ENCODE measurements around the gene MYOD1. TPM values are rescaled to one million over a fixed set of nuclear protein-coding genes. Genes with fewer than 3 reads are reported as not detected.
A peak's percentile ranks its signal among the peaks of the same experiment; 100 is the strongest.

The MYOD1 gene
- total and polyA plus RNA-seq, 8 donors, result not detected

DNA sequence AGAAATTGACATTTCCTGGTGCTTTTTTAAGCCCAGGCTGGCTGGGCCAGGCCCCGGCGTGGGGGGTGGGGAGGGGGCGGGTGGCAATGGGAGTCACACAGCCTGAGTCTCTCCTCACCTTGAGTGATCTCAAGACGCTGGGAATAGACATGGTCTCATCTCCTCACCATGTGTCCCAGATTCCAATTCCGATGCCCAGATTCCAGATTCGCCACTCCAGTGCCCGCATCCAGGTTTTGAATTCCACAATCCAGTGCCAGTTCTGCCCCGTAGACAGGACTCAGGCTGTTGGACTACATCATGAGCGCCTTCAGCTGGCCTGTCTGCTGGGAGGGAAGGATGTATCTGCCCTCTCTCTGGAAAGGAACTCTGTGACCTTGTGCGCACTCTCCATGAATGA lies 34.3 kb downstream of the MYOD1 start:
- no peaks in the 10 kb centered on the region for H3K9me3 ChIP-seq
- TF ChIP-seq, protein P1, sequence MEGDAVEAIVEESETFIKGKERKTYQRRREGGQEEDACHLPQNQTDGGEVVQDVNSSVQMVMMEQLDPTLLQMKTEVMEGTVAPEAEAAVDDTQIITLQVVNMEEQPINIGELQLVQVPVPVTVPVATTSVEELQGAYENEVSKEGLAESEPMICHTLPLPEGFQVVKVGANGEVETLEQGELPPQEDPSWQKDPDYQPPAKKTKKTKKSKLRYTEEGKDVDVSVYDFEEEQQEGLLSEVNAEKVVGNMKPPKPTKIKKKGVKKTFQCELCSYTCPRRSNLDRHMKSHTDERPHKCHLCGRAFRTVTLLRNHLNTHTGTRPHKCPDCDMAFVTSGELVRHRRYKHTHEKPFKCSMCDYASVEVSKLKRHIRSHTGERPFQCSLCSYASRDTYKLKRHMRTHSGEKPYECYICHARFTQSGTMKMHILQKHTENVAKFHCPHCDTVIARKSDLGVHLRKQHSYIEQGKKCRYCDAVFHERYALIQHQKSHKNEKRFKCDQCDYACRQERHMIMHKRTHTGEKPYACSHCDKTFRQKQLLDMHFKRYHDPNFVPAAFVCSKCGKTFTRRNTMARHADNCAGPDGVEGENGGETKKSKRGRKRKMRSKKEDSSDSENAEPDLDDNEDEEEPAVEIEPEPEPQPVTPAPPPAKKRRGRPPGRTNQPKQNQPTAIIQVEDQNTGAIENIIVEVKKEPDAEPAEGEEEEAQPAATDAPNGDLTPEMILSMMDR (IDR thresholded peaks at IDR 0.05), result no peak
- no peaks in the 10 kb centered on the region for H3K27me3 ChIP-seq
- DNase-seq, result peak in 2 of 6 donors; percentile 9 to 25
- ATAC-seq, result no peak
- no peak overlapping the region for H3K27ac ChIP-seq
- FAIRE-seq, result no peak
- H3K36me3 ChIP-seq, result no peaks in the 10 kb centered on the region
- 77 to 84% methylated on average over 10 of the region's 10 CpGs for WGBS, 2 donors
- no peak overlapping the region for H3K4me3 ChIP-seq
- H3K4me1 ChIP-seq, result no peaks in the 10 kb centered on the region
- intact Hi-C loops (cut with DNase I), result loop anchor here in 1 of 3 donors (10.0 kb wide), 1 partner anchor 221 kb away; no protein-coding TSS in a partner anchor

DNA sequence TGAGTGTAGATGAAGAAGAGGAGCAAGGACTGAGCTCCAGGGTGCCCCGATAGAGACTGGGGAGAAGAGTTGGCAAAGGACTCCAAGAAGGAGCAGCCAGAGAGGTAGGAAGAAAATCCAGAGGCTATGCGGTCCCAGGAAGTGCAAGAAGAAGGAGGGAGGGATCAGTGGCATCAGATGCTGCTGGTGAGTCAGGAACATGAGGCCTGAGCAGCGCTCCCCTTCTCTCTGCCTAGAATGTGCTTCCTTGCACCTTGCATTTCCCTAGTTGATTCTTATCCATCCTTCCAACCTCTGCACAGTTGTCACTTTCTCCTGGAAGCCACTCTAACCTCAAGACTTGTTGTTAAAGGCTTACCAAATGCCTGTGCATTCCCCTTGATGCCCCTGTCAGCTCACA lies 36.5 kb downstream of the MYOD1 start:
- no peaks in the 10 kb centered on the region for H3K36me3 ChIP-seq
- intact Hi-C loops (cut with DNase I), result loop anchor here in 1 of 3 donors (10.0 kb wide), 1 partner anchor 219 kb away; no protein-coding TSS in a partner anchor
- no peaks in the 10 kb centered on the region for H3K9me3 ChIP-seq
- H3K27me3 ChIP-seq, result no peaks in the 10 kb centered on the region
- ATAC-seq (no peak), DNase-seq (no peak), FAIRE-seq (no peak)
- no peak overlapping the region for H3K4me3 ChIP-seq
- H3K27ac ChIP-seq, result no peak overlapping the region
- TF ChIP-seq, protein P1 (IDR thresholded peaks at IDR 0.05), result no peak
- no peaks in the 10 kb centered on the region for H3K4me1 ChIP-seq
- 56 to 79% methylated on average over 3 of the region's 3 CpGs for WGBS, 2 donors

DNA sequence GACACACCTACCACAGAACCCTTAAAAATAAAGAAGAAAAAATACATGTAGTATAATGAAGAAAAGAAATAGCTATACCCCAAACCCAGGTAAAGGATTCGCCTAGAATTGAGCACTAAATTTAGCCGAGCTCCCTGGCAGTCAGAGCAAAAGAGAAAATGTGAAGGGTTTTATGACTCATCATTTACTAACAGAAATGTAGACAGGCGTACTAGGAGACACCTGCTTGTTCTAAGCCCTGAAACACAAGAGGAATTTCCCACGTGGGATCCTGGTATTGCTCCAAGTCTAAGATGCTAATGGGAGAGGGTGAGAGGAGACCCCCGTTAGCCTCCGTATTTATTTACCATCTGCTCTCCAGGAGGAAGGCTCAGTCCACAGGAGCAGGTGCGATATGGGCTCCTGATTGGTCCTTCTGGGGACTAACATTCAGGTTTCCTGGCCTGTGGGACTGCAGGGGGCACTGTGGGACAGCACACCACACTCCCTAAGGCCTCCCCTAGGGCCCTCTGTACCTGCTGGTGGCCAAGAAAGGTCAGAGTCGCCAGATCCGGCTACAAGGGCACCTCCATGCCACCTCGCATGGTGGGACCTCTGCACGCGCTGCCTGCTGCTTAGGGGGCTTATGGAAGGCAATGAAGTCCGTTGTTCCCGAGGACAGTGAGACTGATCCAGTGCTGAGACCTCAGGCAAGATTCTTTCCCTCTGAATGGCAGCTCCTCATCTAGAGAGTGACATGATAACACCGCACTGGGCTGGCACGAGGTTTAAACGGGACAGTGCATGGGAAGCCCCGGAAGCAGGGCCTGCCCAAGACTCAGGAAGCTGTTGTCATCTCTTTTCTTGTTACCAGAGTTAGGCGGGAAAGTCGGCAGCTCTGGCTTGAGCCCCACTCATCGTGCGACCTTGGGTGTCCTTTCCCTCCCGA lies 41.0 kb downstream of the MYOD1 start:
- peak in 3 of 4 donors; percentile 88 to 96 (median 89) for ATAC-seq
- 45 to 51% methylated on average over 23 of the region's 23 CpGs for WGBS, 2 donors
- intact Hi-C loops (cut with DNase I), result loop anchor here in 2 of 3 donors (10.0 kb wide), 1 partner anchor 214 kb away; no protein-coding TSS in a partner anchor
- no peaks in the 10 kb centered on the region for H3K36me3 ChIP-seq
- no peaks in the 10 kb centered on the region for H3K9me3 ChIP-seq
- H3K4me1 ChIP-seq, result no peaks in the 10 kb centered on the region
- no peak for FAIRE-seq
- DNase-seq, result peak; percentile 25 to 68 (median 42)
- TF ChIP-seq, protein P1 (IDR thresholded peaks at IDR 0.05), result peak in 3 of 4 donors; percentile 16 to 36 (median 25)
- no peak overlapping the region for H3K4me3 ChIP-seq
- H3K27ac ChIP-seq, result no peak overlapping the region
- no peaks in the 10 kb centered on the region for H3K27me3 ChIP-seq

DNA sequence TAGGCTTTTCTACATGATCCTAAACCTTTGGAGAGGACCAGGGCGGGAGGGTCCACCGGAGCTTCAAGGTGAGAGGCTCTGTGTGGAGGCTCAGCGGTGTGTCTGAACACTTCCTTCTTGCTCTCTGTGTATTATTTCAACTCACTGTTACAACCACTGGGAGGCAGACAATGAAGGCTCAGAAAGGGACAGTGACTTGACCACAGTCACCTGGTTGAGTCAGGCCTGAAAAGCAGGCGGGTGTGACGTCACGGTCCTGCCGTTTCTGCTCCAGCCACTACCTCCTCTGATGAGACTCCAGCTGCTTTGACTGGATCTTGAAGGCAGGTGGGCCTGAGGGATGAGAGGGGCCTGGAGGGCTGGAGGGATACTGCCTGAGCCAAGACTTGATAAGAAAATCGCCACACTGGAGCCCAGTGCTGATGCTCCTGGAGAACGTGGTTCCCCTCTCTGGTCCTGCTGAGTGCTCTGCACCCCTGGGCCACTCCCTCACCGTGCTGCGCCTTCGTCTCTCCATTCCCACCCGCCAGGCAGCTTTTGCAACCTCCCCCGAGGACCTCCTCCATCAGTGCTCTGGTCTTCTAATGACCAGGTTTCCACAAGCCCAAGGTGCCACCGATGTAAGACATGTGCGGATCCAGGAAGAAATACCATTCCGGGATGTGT lies 43.1 kb downstream of the MYOD1 start:
- Histone ChIP-seq H3K27me3 (no peaks in the 10 kb centered on the region), H3K4me3 (no peak overlapping the region), H3K36me3 (no peaks in the 10 kb centered on the region), H3K9me3 (no peaks in the 10 kb centered on the region), H3K27ac (no peak overlapping the region), H3K4me1 (no peaks in the 10 kb centered on the region)
- no peak for FAIRE-seq
- ATAC-seq, result no peak
- intact Hi-C loops (cut with DNase I), result loop anchor here in 2 of 3 donors (10.0 kb wide), 1 partner anchor 212 kb away; no protein-coding TSS in a partner anchor
- WGBS, 2 donors, result 80 to 88% methylated on average over 17 of the region's 17 CpGs
- DNase-seq, result peak in 1 of 6 donors; percentile 25
- TF ChIP-seq, protein P1 (IDR thresholded peaks at IDR 0.05), result no peak
